CMK (cell line): ENCODE data around the gene ASB16.
A peak's percentile ranks its signal among the peaks of the same experiment; 100 is the strongest.
"Not testable (repeated sequence)": the region's sequence is repeated elsewhere in the genome, so short reads cannot be mapped to it uniquely, and the experiment has no call there.

Source experiments
- DNase-seq: peaks from one replicate; pipeline ENCODE4 v3.0.0-alpha.2; 2010; ENCODE audit warnings: low read depth

Gene ASB16

GRCh38 chr17:44170499-44171201 is at the start of gene ASB16:
Gene ASB16, plus strand, starts transcription at chr17:44170704. Its CDS starts 86 bp downstream, at chr17:44170790.
- DNase-seq, result no peak

GRCh38 chr17:44120851-44121605 is 49.5 kb upstream of the ASB16 start:
- no peak for DNase-seq

DNA sequence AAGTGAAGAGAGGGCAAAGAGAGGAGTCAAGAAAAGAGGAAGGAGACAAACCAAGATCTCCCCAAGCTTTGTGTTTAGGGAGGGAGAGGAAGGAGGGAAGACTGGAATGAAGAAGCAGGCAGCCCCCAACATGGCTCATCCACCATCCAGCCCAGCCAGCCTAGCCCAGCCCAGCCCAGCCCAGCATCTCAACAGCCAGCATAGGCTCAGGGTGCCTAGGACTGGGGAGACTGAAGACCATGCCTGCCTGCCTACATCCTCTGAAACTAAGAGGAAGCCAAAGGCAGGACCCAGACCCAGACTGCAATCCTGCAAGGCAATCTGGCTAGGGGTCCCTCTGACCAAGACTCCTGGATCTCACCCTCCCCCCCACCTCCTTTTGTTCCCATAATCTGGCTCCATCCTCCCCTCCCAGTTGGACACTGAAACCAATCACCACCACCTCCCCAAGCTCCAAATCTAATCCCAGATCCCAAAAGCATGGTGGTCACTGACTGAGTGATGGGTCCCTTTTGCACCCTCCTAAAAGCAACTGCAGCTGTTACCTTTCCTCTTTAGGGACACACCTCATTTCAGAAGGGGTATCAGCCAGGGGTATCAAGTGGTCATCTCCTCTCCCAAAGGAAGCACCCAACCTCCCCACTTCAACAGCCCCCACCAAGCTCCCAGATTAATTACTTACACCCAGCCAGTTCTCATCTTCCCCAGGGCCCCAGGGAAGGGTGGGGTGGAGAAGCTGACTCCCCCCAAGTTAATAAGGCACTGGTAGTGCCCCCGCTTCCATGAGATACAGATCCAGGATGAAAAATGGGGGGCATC is 48.3 kb upstream of the ASB16 start:
- DNase-seq, result no peak

- DNase-seq, result no peak
Measured at GRCh38 chr17:44122816-44123355, 47.6 kb upstream of the ASB16 start.

DNA sequence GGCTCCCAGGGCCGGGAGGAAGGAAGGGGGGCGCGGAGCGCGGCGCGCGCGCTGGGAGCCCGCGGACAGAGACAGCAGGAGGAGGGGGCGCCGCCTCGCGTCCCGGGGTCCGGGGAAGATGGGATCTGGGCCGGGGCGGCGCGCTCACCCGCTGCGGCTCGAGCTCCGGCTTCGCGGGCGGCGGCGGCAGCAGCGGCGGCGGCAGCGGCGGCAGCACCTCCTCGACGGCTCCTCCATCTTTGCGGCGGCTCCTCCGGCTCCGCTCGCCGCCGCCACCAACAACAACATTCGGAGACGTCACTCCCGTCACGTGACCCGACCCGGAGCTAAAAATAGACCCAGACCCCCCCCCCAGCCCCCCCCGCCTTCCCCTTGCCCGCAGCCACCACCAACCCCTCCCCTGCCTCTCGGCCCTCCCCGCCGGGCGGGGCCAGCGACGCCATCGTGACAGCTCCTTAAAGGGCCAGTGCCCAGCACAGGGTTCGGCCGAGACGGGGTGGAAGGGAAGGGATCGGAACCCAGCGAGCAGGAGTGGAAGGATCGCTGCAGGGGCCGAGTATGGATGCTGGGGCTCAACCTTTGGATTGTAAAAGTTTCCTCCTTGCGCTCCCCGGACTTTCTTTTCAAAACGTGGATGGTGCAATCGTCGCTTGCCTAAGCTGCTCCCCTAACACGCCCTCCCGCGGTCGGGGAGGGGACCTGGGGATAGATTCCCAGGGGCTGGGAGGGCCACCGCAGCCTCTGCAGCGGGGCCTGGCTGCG is 47.0 kb upstream of the ASB16 start, which contains the start of gene HDAC5:
Gene HDAC5, minus strand, starts transcription at position 286 of the 762 bp plus-strand sequence. CDS start 6,126 bp downstream, outside the sequence.
- DNase-seq, result peak; percentile 82

DNA sequence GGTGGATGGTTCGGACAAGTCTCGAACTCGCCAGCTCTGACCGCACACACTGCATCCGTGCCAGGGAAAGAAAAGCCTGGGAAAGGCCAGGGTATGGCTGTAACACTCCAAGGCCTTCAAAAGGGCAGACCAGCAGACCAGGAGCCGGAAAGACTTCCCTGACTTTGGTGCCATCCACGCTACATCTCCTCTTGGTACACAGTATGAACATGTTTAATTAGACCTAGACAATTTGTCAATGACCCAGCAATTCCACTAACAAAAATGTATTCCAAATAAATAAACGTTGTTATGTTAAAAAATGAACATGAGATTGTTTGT is 46.4 kb upstream of the ASB16 start:
- no peak for DNase-seq

GRCh38 chr17:44128383-44128782 is 42.1 kb upstream of the ASB16 start:
- DNase-seq, result no peak

- no peak for DNase-seq
Measured at GRCh38 chr17:44130693-44131349, 39.7 kb upstream of the ASB16 start.

DNA sequence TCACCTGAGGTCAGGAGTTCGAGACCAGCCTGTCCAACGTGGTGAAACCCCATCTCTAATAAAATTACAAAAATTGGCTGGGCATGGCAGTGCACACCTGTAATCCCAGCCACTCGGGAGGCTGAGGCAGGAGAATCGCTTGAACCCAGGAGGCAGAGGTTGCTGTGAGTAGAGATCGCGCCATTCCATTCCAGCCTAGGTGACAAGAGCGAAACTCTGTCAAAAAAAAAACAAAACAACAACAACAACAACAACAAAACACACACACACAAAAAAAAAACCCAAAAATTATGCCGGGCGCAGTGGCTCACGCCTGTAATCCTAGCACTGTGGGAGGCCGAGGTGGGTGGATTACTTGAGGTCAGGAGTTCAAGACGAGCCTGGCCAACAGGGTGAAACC is 39.1 kb upstream of the ASB16 start:
- DNase-seq, result not testable (repeated sequence)

GRCh38 chr17:44132275-44132821 is 38.2 kb upstream of the ASB16 start:
- DNase-seq, result no peak

DNA sequence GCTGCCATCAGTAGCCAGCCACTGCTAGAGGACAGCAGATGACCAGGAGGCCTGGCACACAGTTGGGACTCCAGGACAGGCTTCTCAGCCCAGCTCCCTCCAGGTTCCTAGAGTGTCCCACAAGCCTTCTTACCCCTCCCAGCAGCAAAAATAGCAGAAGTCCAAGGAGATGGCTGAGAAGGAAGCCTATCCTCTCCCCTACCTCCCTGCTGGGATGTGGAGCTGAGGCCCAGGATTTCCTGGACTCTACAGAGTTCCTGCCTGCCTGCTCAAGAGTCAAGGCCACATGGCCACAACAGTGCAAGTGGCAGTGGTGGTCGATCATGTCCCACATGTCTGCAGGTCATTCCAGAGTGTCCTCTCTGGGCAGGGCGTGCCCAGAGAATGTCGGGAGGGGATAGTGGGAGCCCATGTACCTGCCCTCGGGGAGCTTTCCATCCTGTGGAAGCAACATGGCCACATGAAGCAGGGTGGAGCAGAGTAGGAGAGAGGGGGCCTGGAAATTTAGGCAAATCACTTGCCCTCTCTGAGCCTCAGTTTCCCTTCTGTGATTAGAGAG is 36.5 kb upstream of the ASB16 start:
- DNase-seq, result no peak

DNA sequence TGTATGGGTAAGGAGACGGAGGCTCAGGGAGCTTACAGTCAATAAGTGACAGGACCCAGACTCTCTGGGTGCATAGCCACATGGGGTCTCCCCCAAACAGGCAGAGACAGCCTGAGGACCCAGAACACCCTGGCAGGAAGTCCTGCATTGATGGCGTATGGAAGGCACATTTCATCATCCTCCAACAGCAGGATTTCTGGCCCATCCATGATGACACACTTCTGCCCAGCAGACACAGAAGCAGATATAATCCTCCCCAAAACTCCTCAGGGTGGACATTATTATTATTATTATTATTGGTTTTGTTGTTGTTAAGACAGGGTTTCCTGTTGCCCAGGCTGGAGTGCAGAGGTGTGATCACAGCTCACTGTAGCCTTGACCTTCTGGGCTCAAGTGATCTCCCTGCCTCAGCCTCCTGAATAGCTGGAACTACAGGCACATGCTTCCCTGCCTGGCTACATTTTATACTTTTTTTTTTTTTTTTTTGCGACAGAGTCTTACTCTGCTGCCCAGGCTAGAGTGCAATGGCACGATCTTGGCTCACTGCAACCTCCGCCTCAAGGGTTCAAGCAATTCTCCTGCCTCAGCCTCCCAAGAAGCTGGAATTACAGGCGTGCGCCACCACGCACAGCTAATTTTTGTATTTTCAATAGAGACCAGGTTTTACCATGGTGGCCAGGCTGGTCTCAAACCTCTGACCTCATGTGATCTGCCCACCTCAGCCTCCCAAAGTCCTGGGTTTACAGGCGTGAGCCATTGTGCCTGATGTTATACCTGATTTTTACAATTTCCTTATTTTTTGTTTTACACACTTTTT is 35.5 kb upstream of the ASB16 start:
- no peak for DNase-seq

DNA sequence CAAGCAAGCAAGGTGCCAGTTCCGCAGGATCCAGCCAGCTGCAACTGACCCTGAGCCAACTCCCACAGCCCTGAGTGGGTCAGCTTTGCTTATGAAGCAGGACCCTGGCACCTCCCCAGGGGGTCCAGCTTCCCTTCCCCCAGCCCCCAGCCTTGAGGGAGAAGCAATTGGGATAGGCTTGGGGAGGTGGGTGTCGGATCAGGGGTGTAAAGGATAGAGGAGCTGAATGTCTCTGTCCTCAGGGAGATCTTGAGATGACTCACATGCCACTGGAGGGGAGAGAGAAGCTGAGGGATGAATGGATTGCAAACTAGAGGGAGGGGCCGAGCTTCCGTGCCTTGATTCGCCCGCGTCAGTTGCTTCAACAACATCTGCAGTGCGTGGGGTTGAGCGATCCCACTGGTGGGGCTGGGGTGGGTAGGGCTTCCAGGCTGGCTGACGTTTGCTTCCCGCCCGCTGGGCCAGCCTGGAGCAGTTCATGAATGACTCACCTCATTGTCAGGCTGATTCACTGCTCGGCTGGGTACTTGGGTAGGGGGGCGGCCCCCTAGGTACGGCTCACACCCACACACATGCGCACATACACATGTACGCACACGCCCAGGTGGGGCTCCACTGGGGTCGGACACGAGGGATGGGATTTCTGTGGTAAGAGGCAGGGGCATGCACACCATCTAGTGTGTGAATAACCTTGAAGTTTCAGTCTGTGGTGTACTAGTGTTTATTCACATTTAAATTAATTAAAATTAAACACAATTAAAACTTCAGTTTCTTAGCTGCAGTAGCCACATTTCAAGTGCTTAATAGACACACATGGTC is 32.4 kb upstream of the ASB16 start:
- DNase-seq, result no peak

DNA sequence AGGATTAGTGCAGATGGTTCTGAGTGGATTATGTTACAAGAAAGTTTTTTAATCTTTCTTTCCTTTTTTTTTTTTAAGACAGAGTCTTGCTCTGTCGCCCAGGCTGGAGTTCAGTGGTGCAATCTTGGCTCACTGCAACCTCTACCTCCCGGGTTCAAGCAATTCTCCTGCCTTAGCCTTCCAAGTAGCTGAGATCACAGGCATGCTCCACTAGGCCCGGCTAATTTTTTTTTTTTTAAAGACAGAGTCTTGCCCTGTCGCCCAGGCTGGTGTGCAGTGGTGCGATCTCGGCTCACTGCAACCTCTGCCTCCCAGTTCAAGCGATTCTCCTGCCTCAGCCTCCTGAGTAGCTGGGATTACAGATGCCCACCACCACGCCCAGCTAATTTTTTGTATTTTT is 26.6 kb upstream of the ASB16 start:
- DNase-seq, result not testable (repeated sequence)

- no peak for DNase-seq
Measured at GRCh38 chr17:44144966-44145739, 25.4 kb upstream of the ASB16 start.

- no peak for DNase-seq
Measured at GRCh38 chr17:44146375-44147346, 23.8 kb upstream of the ASB16 start.

- no peak for DNase-seq
Measured at GRCh38 chr17:44147812-44148211, 22.7 kb upstream of the ASB16 start.
